Right atrium auricular region (tissue), 2 donors: ENCODE data around the gene RTN4RL2. TPM values are rescaled to one million over a fixed set of nuclear protein-coding genes. Genes with fewer than 3 reads are reported as not detected.

Source experiments
- DNase-seq: peaks from one replicate; pipeline ENCODE4 v3.0.0-alpha.2; 2019; ENCODE audit warnings: low spot score
- H3K27ac ChIP-seq, 2 donors: fragments of 200-600 bp; sonication (generic); 1 replicate in 1 of 2; 2 replicates in 1 of 2; pipeline ENCODE4 v1.5.1; 2016 to 2019
- H3K27me3 ChIP-seq, 2 donors: fragments of 200-600 bp; sonication (generic); one replicate each; pipeline versions ENCODE4 v1.5.1 to v1.6.0; 2017 to 2019
- H3K36me3 ChIP-seq: fragments of 200-600 bp; sonication (generic); one replicate; pipeline ENCODE4 v1.5.1; 2016
- H3K4me1 ChIP-seq, 2 donors: fragments of 200-600 bp; sonication (generic); one replicate each; pipeline versions ENCODE4 v1.5.1 to v1.6.0; 2017 to 2019
- H3K4me3 ChIP-seq, 2 donors: fragments of 200-600 bp; sonication (generic); 1 replicate in 1 of 2; 2 replicates in 1 of 2; pipeline ENCODE4 v1.5.1; 2017 to 2019; ENCODE audit warnings: mild to moderate bottlenecking in 1 of 2, moderate library complexity in 1 of 2
- H3K9me3 ChIP-seq, 2 donors: fragments of 200-600 bp; sonication (generic); one replicate each; pipeline ENCODE4 v1.5.1; 2019
- CTCF ChIP-seq, 2 donors: fragments of 200-600 bp; sonication (generic); IDR thresholded peaks; one replicate each; pipeline ENCODE4 v1.5.1; 2019; ENCODE audit warnings: antibody characterized with exemption in 2 of 2
- total RNA-seq, 2 donors: library from RNA; depleted of rRNA; stranded (reverse); fragments of >200 nt; gene quantifications; one replicate each; pipeline ENCODE4 v1.1.0, GENCODE V29; 2016

Gene RTN4RL2
- total RNA-seq, 2 donors from 2014 or later, result 0.94 to 1.3 TPM

- Histone ChIP-seq H3K27me3 (no peaks in the 10 kb centered on the region), H3K4me1 (peaks cover 0 to 39% of the 10 kb centered on the region in 2 donors), H3K36me3 (peaks cover 7% of the 10 kb centered on the region), H3K4me3 (peak overlapping the region in 1 of 2 donors; percentile 39), H3K9me3 (no peaks in the 10 kb centered on the region), H3K27ac (peak overlapping the region; percentile 83 to 93)
- no peak for TF ChIP-seq CTCF (IDR thresholded peaks at IDR 0.05)
- no peak for DNase-seq
Measured at GRCh38 chr11:57499983-57500461, 39.7 kb downstream of the RTN4RL2 start.

- H3K27me3 ChIP-seq, result no peaks in the 10 kb centered on the region
- peak overlapping the region; percentile 83 to 93 for H3K27ac ChIP-seq
- H3K9me3 ChIP-seq, result no peaks in the 10 kb centered on the region
- TF ChIP-seq CTCF (IDR thresholded peaks at IDR 0.05), result no peak
- H3K4me1 ChIP-seq, result peaks cover 0 to 39% of the 10 kb centered on the region in 2 donors
- no peak for DNase-seq
- H3K36me3 ChIP-seq, result peaks cover 7% of the 10 kb centered on the region
- no peak overlapping the region for H3K4me3 ChIP-seq
Measured at GRCh38 chr11:57500515-57500914, 40.2 kb downstream of the RTN4RL2 start.

- no peaks in the 10 kb centered on the region for H3K27me3 ChIP-seq
- H3K9me3 ChIP-seq, result no peaks in the 10 kb centered on the region
- no peak overlapping the region for H3K4me3 ChIP-seq
- TF ChIP-seq CTCF (IDR thresholded peaks at IDR 0.05), result no peak
- peak overlapping the region; percentile 83 to 93 for H3K27ac ChIP-seq
- H3K36me3 ChIP-seq, result peaks cover 3% of the 10 kb centered on the region
- no peak for DNase-seq
- H3K4me1 ChIP-seq, result peaks cover 0 to 39% of the 10 kb centered on the region in 2 donors
Measured at GRCh38 chr11:57500926-57501325, 40.6 kb downstream of the RTN4RL2 start.

GRCh38 chr11:57501953-57502352 lies 41.6 kb downstream of the RTN4RL2 start:
- Histone ChIP-seq H3K27ac (peak overlapping the region; percentile 83 to 93), H3K27me3 (no peaks in the 10 kb centered on the region), H3K9me3 (no peaks in the 10 kb centered on the region), H3K4me3 (no peak overlapping the region), H3K4me1 (peaks cover 0 to 39% of the 10 kb centered on the region in 2 donors), H3K36me3 (no peaks in the 10 kb centered on the region)
- DNase-seq, result no peak
- TF ChIP-seq CTCF (IDR thresholded peaks at IDR 0.05), result no peak

GRCh38 chr11:57502376-57502775 lies 42.0 kb downstream of the RTN4RL2 start:
- Histone ChIP-seq H3K36me3 (no peaks in the 10 kb centered on the region), H3K4me1 (peaks cover 0 to 39% of the 10 kb centered on the region in 2 donors), H3K4me3 (no peak overlapping the region), H3K27ac (peak overlapping the region; percentile 83 to 93), H3K9me3 (no peaks in the 10 kb centered on the region), H3K27me3 (no peaks in the 10 kb centered on the region)
- no peak for DNase-seq
- TF ChIP-seq CTCF (IDR thresholded peaks at IDR 0.05), result no peak

GRCh38 chr11:57502870-57503269 lies 42.5 kb downstream of the RTN4RL2 start:
- Histone ChIP-seq H3K27me3 (no peaks in the 10 kb centered on the region), H3K4me1 (peaks cover 0 to 39% of the 10 kb centered on the region in 2 donors), H3K4me3 (no peak overlapping the region), H3K36me3 (no peaks in the 10 kb centered on the region), H3K27ac (no peak overlapping the region), H3K9me3 (no peaks in the 10 kb centered on the region)
- TF ChIP-seq CTCF (IDR thresholded peaks at IDR 0.05), result no peak
- DNase-seq, result no peak
